A549 (cell line): Measurements from ENCODE around the gene ZNF146. TPM values are rescaled to one million over a fixed set of nuclear protein-coding genes. Genes with fewer than 3 reads are reported as not detected.

Experiments
- BHLHE40 ChIP-seq: IDR thresholded peaks from 2 replicates; pipeline ENCODE4 v1.6.1; 2012; ENCODE audit warnings: low read depth, low read length, inconsistent platforms
- CEBPB ChIP-seq, 2 experiments: fragments of >200 bp in 1 of 2; sonication (Bioruptor Twin) in 1 of 2; formaldehyde crosslinking in 1 of 2; IDR thresholded peaks; 2 replicates each; pipeline ENCODE4 v1.6.1; 2012 to 2016
- EHF ChIP-seq: fragments of 250-450 bp; sonication (Bioruptor Pico); IDR thresholded peaks from 2 replicates; pipeline ENCODE4 v1.5.0; 2020; ENCODE audit warnings: mild to moderate bottlenecking
- EHMT2 ChIP-seq: fragments of 200-600 bp; sonication (generic); IDR thresholded peaks from 2 replicates; pipeline ENCODE4 v1.6.1; 2016; ENCODE audit warnings: antibody characterized with exemption, low read depth, mild to moderate bottlenecking, moderate library complexity
- EP300 ChIP-seq, 2 experiments: fragments of >200 bp; sonication (Bioruptor Twin); formaldehyde crosslinking; IDR thresholded peaks; 2 replicates in 1 of 2; 3 replicates in 1 of 2; pipeline ENCODE4 v1.6.1; 2016 to 2017
- FOSB ChIP-seq: fragments of 250-450 bp; sonication (Bioruptor Pico); IDR thresholded peaks from 2 replicates; pipeline ENCODE4 v1.5.0; 2020; ENCODE audit warnings: mild to moderate bottlenecking, moderate library complexity
- FOSL2 ChIP-seq, 2 experiments: fragments of 450-650 bp in 1 of 2; fragments of >200 bp in 1 of 2; sonication (Bioruptor Twin) in 1 of 2; formaldehyde crosslinking; IDR thresholded peaks; 2 replicates each; pipeline versions ENCODE4 v1.5.0 to v1.6.1; 2016 to 2020; ENCODE audit warnings: mild to moderate bottlenecking in 1 of 2, moderate library complexity in 1 of 2
- HDAC2 ChIP-seq: fragments of 200-600 bp; sonication (generic); IDR thresholded peaks from 2 replicates; pipeline ENCODE4 v1.6.1; 2016
- HEYL ChIP-seq: fragments of 250-450 bp; sonication (Bioruptor Pico); IDR thresholded peaks from 2 replicates; pipeline ENCODE4 v1.8.0; 2021; ENCODE audit warnings: mild to moderate bottlenecking, moderate library complexity
- HOXB13 ChIP-seq: fragments of 250-450 bp; sonication (Bioruptor Pico); IDR thresholded peaks from 2 replicates; pipeline ENCODE4 v1.5.0; 2020; ENCODE audit warnings: low read depth, mild to moderate bottlenecking, moderate library complexity
- HOXB5 ChIP-seq: fragments of 250-450 bp; sonication (Bioruptor Pico); IDR thresholded peaks from 2 replicates; pipeline ENCODE4 v1.5.0; 2020; ENCODE audit warnings: mild to moderate bottlenecking, moderate library complexity
- JUNB ChIP-seq: fragments of >200 bp; sonication (Bioruptor Twin); formaldehyde crosslinking; IDR thresholded peaks from 2 replicates; pipeline ENCODE4 v1.6.1; 2016
- MAFK ChIP-seq: fragments of 450-650 bp; IDR thresholded peaks from 2 replicates; pipeline ENCODE4 v1.6.1; 2014; ENCODE audit not compliant: partially characterized antibody
- POLR2A ChIP-seq: IDR thresholded peaks from 2 replicates; pipeline ENCODE4 v1.6.1; 2012; ENCODE audit warnings: mild to moderate bottlenecking, low read length
- POLR2AphosphoS2 ChIP-seq: conservative IDR thresholded peaks from 2 replicates; pipeline ENCODE4 v1.6.1; 2012; ENCODE audit warnings: low read length, improper control_type of control experiment, inconsistent platforms
- RAD21 ChIP-seq, 2 experiments: fragments of >200 bp in 1 of 2; sonication (Bioruptor Twin) in 1 of 2; formaldehyde crosslinking in 1 of 2; IDR thresholded peaks in 1 of 2; conservative IDR thresholded peaks in 1 of 2; 2 replicates in 1 of 2; 3 replicates in 1 of 2; pipeline ENCODE4 v1.6.1; 2012 to 2018; ENCODE audit warnings: inconsistent platforms in 1 of 2
- RCOR1 ChIP-seq: fragments of 150-350 bp; IDR thresholded peaks from 2 replicates; pipeline ENCODE4 v1.6.1; 2014; ENCODE audit warnings: antibody characterized with exemption, low read length, low read depth
- RFX5 ChIP-seq: fragments of 450-650 bp; IDR thresholded peaks from 2 replicates; pipeline ENCODE4 v1.7.1; 2014; ENCODE audit warnings: antibody characterized with exemption, mild to moderate bottlenecking, moderate library complexity
- RNF2 ChIP-seq: fragments of 200-600 bp; sonication (generic); IDR thresholded peaks from 2 replicates; pipeline ENCODE4 v1.6.1; 2016; ENCODE audit warnings: low read depth, mild to moderate bottlenecking, antibody characterized with exemption, moderate library complexity, borderline replicate concordance
- SMC3 ChIP-seq: fragments of >200 bp; sonication (Bioruptor Twin); formaldehyde crosslinking; IDR thresholded peaks from 3 replicates; pipeline ENCODE4 v1.6.1; 2018; ENCODE audit warnings: inconsistent platforms
- TFCP2L1 ChIP-seq: fragments of 250-450 bp; sonication (Bioruptor Pico); IDR thresholded peaks from 2 replicates; pipeline ENCODE4 v1.5.0; 2021; ENCODE audit warnings: mild to moderate bottlenecking
- TP53 ChIP-seq: fragments of 250-450 bp; sonication (Bioruptor Pico); IDR thresholded peaks from 2 replicates; pipeline ENCODE4 v1.5.0; 2021; ENCODE audit warnings: mild to moderate bottlenecking, moderate library complexity
- ZC3H11A ChIP-seq: fragments of 450-650 bp; IDR thresholded peaks from 2 replicates; pipeline ENCODE4 v1.6.1; 2014; ENCODE audit warnings: antibody characterized with exemption, mild to moderate bottlenecking
- ZFP36 ChIP-seq: fragments of 450-650 bp; IDR thresholded peaks from 2 replicates; pipeline ENCODE4 v1.6.1; 2014; ENCODE audit warnings: borderline replicate concordance; ENCODE audit not compliant: partially characterized antibody
- polyA plus RNA-seq, 4 experiments: library from polyadenylated mRNA; depleted of rRNA in 3 of 4; stranded (reverse); fragments of >200 nt; fragmentation: RNase III in 1 of 4; extraction: RNeasy Plus Mini Kit Qiagen cat#74134 plus additional on column Dnase treatment in 1 of 4; gene quantifications; 2 replicates in 3 of 4; 3 replicates in 1 of 4; pipeline ENCODE4 v1.2.3, GENCODE V29; 2011 to 2017
- TF ChIP-seq, protein P1 (sequence below): fragments of >200 bp; sonication (Bioruptor Twin); formaldehyde crosslinking; IDR thresholded peaks from 2 replicates; pipeline ENCODE4 v1.6.1; 2016
- TF ChIP-seq, protein P2 (sequence below): fragments of 150-350 bp; IDR thresholded peaks from 2 replicates; pipeline ENCODE4 v1.6.1; 2014; ENCODE audit warnings: low read depth, mild to moderate bottlenecking, low read length
- TF ChIP-seq, protein P3 (sequence below): fragments of 250-450 bp; sonication (Bioruptor Pico); IDR thresholded peaks from 2 replicates; pipeline ENCODE4 v1.5.0; 2021; ENCODE audit warnings: mild to moderate bottlenecking, moderate library complexity, borderline replicate concordance
- TF ChIP-seq, protein P4 (sequence below): fragments of 450-650 bp; IDR thresholded peaks from 2 replicates; pipeline ENCODE4 v1.6.1; 2014; ENCODE audit warnings: antibody characterized with exemption

Gene ZNF146
- polyA plus RNA-seq, 2 of the 4 experiments (the other 2 are of a cell fraction): 157 to 362 TPM

DNA sequence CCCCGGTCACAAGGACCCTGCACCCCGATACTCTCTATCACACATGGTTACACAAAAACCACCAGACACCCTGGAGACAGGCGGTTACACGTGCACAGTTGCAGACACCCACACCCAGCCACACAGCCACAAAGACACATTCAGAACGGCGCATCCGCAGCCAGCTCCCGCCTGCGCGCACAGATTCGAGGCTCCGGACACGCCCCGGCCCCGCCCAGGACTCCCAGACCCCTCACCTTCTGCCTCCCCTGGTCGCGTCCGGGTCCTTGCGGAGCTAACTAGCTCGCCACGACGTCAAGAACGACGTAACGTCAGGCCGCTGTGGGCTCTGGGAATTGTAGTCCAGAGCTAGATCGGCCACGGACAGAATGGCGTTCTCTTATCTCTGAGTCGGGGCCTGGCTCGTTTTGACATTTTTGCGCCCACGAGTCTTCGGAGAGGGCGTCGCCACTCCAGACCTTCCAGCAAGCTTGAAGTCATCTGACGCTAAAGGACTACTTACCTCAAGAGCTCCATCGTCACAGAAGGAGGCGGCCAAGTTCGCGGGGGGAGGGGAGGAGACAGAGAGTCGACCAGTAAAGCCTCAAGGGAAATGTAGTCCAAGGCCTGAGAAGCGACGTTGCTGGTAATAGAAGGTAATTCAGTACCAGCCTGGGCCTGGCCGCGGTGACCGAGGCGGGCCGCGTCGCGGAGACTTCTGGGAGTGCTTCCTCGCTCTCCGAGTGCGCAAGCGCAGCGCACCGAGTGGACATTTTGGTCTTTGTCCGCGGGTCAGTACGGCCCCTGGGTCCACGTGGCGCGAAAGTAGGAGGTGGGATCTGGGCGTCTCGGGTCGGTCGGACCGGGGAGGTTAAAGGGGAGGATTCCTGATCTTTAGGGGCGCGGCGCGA is at the start of gene ZNF146, which contains the start of gene ZNF565 (continued):
- TF ChIP-seq RCOR1: no peak
- TF ChIP-seq TP53 (CRISPR knock-in tag): no peak
- TF ChIP-seq ZC3H11A: no peak
- peak; percentile 1 for TF ChIP-seq ZFP36
- TF ChIP-seq TFCP2L1 (CRISPR knock-in tag): no peak
- no peak for TF ChIP-seq RAD21 (conservative IDR thresholded peaks at IDR 0.05 in 1 of 2, IDR thresholded peaks at IDR 0.05 in 1 of 2)
- TF ChIP-seq JUNB: no peak
- TF ChIP-seq, protein P1, sequence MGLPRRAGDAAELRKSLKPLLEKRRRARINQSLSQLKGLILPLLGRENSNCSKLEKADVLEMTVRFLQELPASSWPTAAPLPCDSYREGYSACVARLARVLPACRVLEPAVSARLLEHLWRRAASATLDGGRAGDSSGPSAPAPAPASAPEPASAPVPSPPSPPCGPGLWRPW: no peak
- TF ChIP-seq BHLHE40: no peak
- peak; percentile 97 for TF ChIP-seq POLR2A
- TF ChIP-seq MAFK: no peak
- TF ChIP-seq, protein P2, sequence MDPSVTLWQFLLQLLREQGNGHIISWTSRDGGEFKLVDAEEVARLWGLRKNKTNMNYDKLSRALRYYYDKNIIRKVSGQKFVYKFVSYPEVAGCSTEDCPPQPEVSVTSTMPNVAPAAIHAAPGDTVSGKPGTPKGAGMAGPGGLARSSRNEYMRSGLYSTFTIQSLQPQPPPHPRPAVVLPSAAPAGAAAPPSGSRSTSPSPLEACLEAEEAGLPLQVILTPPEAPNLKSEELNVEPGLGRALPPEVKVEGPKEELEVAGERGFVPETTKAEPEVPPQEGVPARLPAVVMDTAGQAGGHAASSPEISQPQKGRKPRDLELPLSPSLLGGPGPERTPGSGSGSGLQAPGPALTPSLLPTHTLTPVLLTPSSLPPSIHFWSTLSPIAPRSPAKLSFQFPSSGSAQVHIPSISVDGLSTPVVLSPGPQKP: no peak
- TF ChIP-seq, protein P3, sequence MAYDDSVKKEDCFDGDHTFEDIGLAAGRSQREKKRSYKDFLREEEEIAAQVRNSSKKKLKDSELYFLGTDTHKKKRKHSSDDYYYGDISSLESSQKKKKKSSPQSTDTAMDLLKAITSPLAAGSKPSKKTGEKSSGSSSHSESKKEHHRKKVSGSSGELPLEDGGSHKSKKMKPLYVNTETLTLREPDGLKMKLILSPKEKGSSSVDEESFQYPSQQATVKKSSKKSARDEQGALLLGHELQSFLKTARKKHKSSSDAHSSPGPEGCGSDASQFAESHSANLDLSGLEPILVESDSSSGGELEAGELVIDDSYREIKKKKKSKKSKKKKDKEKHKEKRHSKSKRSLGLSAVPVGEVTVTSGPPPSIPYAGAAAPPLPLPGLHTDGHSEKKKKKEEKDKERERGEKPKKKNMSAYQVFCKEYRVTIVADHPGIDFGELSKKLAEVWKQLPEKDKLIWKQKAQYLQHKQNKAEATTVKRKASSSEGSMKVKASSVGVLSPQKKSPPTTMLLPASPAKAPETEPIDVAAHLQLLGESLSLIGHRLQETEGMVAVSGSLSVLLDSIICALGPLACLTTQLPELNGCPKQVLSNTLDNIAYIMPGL (CRISPR knock-in tag): no peak
- no peak for TF ChIP-seq EHMT2
- no peak for TF ChIP-seq RNF2
- no peak for TF ChIP-seq FOSL2 (IDR thresholded peaks at IDR 0.05)
- 0 out of 2 replicates have a peak, but pooled peaks have one; percentile 1 for TF ChIP-seq FOSL2 (CRISPR knock-in tag; IDR thresholded peaks at IDR 0.05)
- no peak for TF ChIP-seq EP300 (IDR thresholded peaks at IDR 0.05)
- TF ChIP-seq HDAC2: no peak
- TF ChIP-seq HOXB5 (CRISPR knock-in tag): no peak
- TF ChIP-seq, protein P4, sequence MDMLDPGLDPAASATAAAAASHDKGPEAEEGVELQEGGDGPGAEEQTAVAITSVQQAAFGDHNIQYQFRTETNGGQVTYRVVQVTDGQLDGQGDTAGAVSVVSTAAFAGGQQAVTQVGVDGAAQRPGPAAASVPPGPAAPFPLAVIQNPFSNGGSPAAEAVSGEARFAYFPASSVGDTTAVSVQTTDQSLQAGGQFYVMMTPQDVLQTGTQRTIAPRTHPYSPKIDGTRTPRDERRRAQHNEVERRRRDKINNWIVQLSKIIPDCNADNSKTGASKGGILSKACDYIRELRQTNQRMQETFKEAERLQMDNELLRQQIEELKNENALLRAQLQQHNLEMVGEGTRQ: peak; percentile 83
- no peak for TF ChIP-seq SMC3
- TF ChIP-seq RFX5: peak; percentile 19; the same call in 1 of the 2 replicates
- TF ChIP-seq CEBPB (IDR thresholded peaks at IDR 0.05): no peak
- TF ChIP-seq POLR2AphosphoS2: no peak
- no peak for TF ChIP-seq HOXB13
- TF ChIP-seq EHF (CRISPR knock-in tag): no peak
- TF ChIP-seq HEYL: no peak
- no peak for TF ChIP-seq FOSB
